GM19193 (cell line): ENCODE measurements around the gene GPR171.

ENCODE experiments used
- POLR2A ChIP-seq: IDR thresholded peaks from 4 replicates; pipeline ENCODE4 v1.6.1; 2011; ENCODE audit not compliant: insufficient read depth, insufficient read length; ENCODE audit errors: extremely low read depth

Gene GPR171

DNA sequence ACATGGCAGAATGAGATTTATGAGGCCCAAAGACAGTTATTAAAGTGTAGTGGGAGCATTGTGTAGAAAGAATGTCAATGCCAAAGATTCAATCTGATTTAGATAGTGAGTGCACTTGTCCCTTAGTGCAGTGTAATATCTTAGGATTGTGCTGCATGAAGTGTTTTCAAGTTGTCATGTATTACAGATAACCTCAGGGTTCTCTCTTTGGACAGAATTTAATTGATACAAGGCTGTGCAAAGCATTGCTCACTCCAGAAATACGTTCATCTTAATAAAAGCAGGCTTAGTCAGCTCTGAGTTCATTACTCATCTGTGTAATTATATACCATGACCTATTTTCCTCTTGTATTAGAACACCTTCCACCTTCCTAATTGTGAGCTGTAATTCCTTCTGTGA, 16.0 kb upstream of the GPR171 start:
- TF ChIP-seq POLR2A, result no peak

DNA sequence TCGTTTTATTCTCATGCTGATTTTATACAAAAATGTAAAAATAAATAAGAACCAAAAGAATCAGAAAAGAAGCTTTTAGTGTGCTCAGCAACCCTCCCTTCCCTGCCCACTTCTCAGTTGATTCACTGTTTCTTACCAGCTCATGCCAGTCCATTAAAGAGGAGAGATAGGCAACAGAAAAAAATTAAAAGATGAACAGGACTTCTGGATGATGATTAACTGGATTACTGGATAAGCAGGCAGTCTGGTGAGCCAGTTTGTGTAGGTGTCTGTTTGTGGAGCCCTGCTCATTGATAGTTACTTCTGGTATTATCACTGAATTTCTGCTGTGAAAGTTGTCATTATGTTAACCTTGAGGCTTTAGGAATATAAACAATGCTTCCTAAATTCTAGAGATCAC, 15.1 kb upstream of the GPR171 start:
- no peak for TF ChIP-seq POLR2A

DNA sequence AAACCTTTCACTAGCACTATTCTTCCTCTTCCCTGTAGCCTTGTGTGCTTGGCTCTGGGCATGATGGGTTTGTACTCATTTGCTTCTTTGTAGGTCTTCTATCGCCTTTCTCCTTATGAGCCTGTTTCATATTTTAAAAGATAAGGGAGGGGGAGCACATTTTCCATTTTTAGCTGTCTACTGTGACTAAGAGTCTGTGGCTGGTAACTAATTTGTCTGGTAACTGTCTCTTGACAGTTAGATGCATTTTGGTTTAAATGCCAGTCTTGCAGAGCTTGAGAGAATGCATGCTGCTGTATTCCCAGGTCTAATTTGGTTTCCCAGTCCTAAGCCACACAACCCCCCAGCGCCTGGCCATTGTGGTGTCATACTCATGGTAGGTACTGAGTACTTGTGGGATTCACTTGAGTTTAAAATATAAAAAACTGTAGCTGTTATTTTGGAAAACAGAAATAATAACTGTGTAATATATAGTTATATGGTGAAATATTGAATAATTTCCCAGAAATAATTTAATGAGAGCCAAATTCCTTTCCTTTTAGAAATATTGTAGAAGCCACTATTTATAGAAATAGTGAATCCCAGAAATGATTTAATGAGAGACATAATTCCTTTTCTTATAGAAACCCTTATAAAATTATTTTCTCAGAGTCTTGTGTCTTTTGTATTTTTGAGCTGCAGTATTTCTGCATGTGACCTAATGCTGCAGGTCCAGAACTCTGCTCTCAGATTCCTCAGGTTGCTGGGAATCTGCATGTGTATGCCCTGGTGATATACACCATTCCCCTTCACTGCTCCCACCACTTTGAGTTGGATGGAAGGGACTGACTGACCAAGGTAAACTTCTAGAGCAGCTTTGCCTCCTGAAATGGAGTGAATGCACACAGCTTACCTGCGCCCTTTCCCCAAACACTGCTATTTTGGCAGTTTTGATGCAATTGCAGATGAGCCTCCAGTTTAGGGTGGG, 13.9 kb upstream of the GPR171 start:
- TF ChIP-seq POLR2A, result no peak

DNA sequence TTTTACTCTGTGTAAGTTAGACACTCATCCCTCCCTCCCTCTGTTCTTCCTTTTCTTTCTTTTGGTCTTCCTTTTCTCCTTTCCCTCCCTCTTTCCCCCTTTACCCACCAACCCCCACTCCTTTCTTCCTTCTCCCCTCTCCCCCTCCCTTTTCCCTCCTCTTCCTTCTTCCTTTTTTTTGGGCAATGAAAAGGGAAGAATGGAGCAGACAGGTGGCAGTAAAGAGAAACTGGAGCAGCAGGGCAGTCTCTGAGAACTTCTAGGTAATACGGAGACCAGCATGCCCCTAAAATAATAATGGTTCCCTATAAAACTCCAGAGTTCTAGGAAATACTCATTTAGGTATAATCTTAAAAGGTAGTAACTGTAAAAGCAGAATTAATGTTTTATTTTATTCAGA, 11.4 kb upstream of the GPR171 start:
- no peak for TF ChIP-seq POLR2A

DNA sequence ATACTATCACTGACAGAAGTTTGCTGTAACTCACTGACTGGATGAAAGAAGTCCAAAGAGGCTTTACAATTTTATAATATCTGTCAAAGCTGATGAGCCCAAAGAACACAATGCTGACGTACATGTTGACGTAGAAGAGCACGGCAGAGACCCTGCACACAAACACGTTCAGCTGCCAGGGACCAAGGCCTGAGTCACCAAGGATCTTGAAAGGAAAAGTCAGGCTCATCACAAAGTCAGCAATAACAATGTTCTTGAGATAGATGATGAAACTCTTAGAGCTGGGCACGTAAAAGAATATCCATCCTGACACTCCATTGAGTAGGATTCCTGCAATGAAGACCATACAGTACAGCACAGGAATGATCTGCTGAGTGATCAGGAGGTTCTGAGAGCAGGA, 10.9 kb upstream of the GPR171 start:
- no peak for TF ChIP-seq POLR2A

DNA sequence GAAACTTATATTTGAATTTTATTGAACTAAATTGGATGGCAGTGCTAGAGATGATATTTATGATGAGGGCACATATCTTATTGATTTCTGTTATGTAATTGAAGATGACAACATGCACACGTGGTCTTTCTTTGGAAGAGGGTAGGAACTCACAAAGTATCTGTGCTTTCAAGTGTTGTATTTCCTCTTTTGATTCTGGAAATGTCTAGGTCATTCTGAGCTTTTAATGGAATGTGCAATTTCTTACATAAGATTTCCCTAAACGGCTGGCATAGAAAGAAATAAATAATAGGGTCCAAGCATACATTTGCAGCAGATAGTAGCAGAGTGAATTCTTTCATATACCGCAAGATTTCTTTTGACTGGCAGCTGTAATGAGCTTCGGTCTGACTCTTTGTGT, 10.1 kb upstream of the GPR171 start:
- no peak for TF ChIP-seq POLR2A

DNA sequence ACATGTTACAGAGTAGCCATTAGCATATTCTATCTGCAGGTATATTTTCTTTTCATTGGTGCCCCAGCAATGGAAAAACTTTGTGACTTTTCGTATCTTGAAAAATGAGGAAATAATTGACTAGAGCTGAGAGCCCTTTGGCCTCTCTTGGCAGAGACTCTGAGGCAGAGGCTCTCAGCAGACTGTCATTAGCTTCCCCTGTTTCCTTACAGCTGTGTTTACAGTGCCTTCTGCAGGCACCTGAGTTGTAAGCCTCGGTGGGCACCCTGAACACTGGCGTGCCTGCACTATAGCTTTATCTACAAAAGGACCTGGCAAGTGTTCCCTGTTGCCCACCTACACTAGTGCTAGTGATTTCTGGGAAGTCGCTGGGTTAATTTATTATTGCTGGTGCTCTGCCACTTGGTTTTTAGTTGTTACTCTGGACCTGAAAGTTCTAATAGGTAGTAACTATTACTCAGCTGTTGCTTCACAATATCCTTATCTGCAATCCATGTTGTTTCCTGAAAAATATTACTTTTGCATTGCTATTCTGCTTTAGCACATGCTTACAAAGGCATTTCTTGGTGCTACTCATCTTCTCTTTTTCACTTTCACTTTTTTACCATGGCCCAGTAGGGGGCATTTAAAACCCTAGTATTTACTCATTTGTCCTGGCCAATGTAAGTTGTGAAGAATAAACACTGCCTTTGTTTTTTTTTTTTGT, 7.8 kb upstream of the GPR171 start:
- TF ChIP-seq POLR2A, result no peak

DNA sequence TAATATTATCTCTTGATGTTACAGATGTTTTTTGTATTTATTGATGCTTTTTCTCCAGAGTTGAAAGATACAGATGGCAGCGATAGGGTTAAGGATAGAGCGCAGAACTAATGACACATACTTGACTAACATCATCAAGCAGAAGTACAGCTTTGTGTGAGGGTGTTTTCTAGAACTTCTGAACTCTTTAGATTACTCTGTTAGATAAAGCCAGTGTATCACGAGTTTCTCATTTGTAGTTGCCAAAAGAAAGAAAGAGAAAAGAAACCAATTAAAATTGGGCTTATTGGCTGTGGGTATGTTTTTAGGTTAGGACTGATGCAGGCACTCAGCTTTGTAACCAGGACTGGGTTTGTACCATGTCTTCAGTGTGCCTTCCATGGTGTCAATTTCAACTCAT, 6.6 kb upstream of the GPR171 start:
- no peak for TF ChIP-seq POLR2A

DNA sequence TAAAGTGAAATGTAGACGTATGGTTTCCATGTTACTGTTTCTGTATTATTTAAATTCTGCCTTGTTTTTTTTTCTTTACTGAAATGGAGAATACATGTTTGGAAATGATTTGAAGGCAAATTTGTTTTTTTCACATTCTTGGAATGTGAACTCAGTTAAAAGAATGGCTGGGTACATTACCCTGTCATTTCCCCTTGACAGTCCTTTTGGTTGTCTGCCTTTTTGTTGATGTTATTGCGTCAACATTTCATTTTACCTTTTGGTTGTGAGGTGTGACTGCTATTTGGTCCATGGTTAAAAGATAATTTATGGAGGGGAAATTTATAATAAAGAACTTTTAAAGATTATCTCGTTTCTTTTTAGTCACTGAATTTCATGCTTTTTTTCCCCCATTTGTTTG, 3.2 kb upstream of the GPR171 start:
- no peak for TF ChIP-seq POLR2A

DNA sequence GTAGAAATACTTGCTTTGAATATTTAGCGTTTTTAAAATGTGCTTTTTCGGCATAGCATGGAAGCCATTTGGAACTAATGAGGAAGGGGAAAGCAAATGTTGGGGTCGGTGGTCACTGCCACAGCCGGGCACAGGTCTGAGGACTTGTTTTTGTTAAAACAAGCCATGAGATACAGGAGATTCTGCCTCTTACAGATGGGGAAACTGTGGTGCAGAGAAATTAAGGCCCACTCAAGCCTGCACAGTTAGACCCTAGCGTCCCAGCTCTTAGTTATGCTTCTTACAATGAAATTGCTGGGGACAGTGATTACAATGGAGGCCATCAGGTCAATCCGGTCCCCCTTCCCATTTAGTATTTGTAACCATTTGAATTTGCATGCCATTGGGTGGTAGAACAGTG, 2.5 kb upstream of the GPR171 start:
- TF ChIP-seq POLR2A, result no peak

DNA sequence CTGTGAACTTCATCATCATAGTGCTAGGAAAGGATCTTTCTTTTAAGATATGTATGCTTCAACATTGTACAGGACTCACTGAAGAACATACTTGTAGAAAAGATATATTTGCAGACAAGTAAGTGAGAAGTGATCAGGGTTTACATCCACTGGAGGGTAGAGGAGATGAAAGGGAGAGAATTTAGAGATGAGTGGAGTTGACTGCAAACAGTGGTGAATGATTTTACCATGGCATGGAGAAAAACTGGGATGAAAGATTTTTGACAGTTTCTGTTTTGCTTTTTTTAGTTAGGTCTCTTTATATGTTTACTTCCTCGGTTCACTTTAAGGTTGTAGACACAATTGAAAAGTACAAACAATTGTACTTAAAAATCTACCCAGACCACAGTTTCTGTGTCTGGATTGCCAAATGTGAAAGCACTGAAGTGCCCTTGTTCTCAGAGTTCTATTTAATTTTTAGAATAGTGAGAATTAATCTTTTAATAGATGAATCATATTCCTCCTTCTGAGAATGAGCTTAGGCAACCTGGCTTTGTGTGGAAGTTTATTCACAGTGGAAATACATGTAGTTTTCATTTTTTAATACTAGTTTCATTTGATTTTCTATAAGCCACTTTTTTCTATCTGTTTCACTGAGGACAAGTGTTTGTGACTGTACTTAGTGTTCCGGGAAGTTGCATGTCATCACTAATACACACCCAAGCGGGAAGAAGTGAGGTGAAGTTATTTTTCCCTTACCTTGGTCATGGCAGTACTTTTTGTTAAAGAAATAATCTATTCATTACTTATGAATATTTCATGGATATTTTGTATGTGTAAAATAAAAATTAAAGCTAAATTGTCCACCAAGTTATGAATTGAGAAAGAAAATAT, 1.8 kb upstream of the GPR171 start:
- no peak for TF ChIP-seq POLR2A

DNA sequence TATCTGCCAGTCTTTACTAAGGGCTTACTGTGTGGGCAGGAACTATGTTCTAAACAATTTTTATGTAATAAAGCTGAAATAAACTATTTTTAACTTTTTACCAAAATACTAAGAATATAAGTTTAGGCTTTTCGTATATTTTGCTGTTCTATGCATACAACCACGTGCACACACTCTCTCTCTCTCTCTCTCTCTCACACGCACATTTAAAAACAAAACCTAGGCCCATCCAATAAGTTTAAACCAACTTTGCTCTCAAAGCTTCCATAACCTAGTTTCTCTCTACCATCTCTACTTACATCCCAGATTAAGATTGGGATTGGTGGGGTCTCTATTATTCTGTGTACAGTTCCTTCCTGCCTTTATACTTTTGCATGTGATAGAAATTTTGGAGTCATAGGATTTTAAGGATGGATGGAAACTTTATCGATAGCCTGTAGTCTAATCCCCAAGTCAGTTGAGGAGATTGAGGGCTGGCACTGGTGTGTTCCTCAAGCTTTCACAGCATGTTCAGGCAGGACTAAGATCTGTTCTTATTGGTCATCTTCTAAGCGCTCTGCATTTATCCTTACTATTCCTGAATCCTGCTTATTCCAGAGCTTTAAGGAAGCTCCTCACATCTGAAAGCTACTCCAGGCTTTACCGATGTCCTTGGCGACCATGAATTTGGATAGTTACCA, 1.8 kb downstream of the GPR171 start:
- no peak for TF ChIP-seq POLR2A

DNA sequence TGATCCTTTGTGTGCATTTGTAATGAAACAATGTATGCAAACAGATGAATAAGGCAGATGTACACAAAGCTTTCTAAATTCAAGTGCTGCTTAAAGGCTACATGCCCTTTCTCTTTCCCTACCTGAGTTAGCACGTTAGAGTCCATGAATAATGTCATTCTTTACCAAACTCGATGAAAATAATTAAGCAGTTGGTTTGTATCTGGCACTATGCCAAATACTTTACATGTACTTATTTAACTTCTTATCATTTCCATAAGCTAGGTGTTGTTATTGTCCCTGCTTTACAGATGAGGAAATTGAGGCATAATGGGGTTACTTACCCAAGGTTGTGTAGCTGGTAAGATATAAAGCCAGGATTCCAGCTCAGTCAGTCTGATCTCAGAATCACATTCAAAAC, 2.4 kb downstream of the GPR171 start:
- no peak for TF ChIP-seq POLR2A
